Measurements from ENCODE around the gene CEL.
"Not testable (repeated sequence)": the region's sequence is repeated elsewhere in the genome, so short reads cannot be mapped to it uniquely, and the experiment has no call there.

DNA sequence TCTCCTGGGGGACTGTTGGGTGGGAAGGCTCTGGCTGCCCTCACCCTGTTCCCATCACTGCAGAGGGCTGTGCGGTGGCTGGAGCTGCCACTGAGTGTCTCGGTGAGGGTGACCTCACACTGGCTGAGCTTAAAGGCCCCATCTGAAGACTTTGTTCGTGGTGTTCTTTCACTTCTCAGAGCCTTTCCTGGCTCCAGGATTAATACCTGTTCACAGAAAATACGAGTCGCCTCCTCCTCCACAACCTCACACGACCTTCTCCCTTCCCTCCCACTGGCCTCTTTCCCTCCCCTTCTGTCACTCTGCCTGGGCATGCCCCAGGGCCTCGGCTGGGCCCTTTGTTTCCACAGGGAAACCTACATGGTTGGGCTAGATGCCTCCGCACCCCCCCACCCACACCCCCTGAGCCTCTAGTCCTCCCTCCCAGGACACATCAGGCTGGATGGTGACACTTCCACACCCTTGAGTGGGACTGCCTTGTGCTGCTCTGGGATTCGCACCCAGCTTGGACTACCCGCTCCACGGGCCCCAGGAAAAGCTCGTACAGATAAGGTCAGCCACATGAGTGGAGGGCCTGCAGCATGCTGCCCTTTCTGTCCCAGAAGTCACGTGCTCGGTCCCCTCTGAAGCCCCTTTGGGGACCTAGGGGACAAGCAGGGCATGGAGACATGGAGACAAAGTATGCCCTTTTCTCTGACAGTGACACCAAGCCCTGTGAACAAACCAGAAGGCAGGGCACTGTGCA lies 590 bp upstream of the CEL start:
- TF ChIP-seq, protein P1, sequence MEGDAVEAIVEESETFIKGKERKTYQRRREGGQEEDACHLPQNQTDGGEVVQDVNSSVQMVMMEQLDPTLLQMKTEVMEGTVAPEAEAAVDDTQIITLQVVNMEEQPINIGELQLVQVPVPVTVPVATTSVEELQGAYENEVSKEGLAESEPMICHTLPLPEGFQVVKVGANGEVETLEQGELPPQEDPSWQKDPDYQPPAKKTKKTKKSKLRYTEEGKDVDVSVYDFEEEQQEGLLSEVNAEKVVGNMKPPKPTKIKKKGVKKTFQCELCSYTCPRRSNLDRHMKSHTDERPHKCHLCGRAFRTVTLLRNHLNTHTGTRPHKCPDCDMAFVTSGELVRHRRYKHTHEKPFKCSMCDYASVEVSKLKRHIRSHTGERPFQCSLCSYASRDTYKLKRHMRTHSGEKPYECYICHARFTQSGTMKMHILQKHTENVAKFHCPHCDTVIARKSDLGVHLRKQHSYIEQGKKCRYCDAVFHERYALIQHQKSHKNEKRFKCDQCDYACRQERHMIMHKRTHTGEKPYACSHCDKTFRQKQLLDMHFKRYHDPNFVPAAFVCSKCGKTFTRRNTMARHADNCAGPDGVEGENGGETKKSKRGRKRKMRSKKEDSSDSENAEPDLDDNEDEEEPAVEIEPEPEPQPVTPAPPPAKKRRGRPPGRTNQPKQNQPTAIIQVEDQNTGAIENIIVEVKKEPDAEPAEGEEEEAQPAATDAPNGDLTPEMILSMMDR (conservative IDR thresholded peaks at IDR 0.05 in 1 of 2, IDR thresholded peaks at IDR 0.05 in 1 of 2; ENCODE audit: low read depth in 1 of 2, low read length in 2 of 2), result not testable (repeated sequence)
- not testable (repeated sequence) for TF ChIP-seq EZH2 (IDR thresholded peaks at IDR 0.05; ENCODE audit: low read length, missing control alignments)

Measured in fibroblast of lung (primary cell).